NOMO-1 (cell line): ENCODE results near the gene NPR2.

ENCODE experiments used
- DNase-seq, 2 experiments: peaks; one replicate each; lab custom pipeline; 2025; ENCODE audit not compliant: unreplicated experiment in 2 of 2; lab: John Stamatoyannopoulos, UW

The NPR2 gene

GRCh38 chr9:35829084-35829763 is 37.8 kb downstream of the NPR2 start, which contains the start of gene TMEM8B:
TMEM8B (plus strand) TSS chr9:35829228; CDS start chr9:35829448, 220 bp downstream.
- DNase-seq, result peak; percentile 86 to 93

GRCh38 chr9:35829764-35830096 is 38.3 kb downstream of the NPR2 start:
- no peak for DNase-seq

GRCh38 chr9:35831040-35831439 is 39.6 kb downstream of the NPR2 start:
- DNase-seq, result no peak

GRCh38 chr9:35832814-35833213 is 41.4 kb downstream of the NPR2 start:
- DNase-seq, result no peak

- no peak for DNase-seq
Observed at GRCh38 chr9:35834260-35835215, 43.1 kb downstream of the NPR2 start.

- no peak for DNase-seq
Observed at GRCh38 chr9:35835216-35835632, 43.8 kb downstream of the NPR2 start.

- DNase-seq, result no peak
Observed at GRCh38 chr9:35835766-35836165, 44.4 kb downstream of the NPR2 start.

- no peak for DNase-seq
Observed at GRCh38 chr9:35836595-35836994, 45.2 kb downstream of the NPR2 start.

- DNase-seq, result no peak
Observed at GRCh38 chr9:35839926-35840325, 48.5 kb downstream of the NPR2 start.

- DNase-seq, result no peak
Observed at GRCh38 chr9:35840881-35841644, 49.7 kb downstream of the NPR2 start.

GRCh38 chr9:35841645-35841900 is 50.2 kb downstream of the NPR2 start:
- DNase-seq, result no peak

GRCh38 chr9:35842020-35842745 is 50.8 kb downstream of the NPR2 start:
- DNase-seq, result no peak

GRCh38 chr9:35842795-35843194 is 51.4 kb downstream of the NPR2 start:
- no peak for DNase-seq

- peak; percentile 91 to 100 for DNase-seq
Observed at GRCh38 chr9:35844628-35845270, 53.4 kb downstream of the NPR2 start.

- DNase-seq, result no peak
Observed at GRCh38 chr9:35845824-35846771, 54.7 kb downstream of the NPR2 start.

GRCh38 chr9:35847792-35848572 is 56.6 kb downstream of the NPR2 start:
- DNase-seq, result no peak

- DNase-seq, result no peak
Observed at GRCh38 chr9:35852267-35852815, 61.0 kb downstream of the NPR2 start.
